Gastroesophageal sphincter (tissue), 3 donors: ENCODE measurements around the gene CALML5.
A peak's percentile ranks its signal among the peaks of the same experiment; 100 is the strongest.

Source experiments
- EP300 ChIP-seq: sonication (generic); formaldehyde crosslinking; IDR thresholded peaks from one replicate; pipeline ENCODE4 v1.6.1; 2017; ENCODE audit warnings: antibody characterized with exemption, mild to moderate bottlenecking
- POLR2A ChIP-seq, 2 donors: fragments of 450-650 bp; IDR thresholded peaks; one replicate each; pipeline ENCODE4 v1.6.1; 2017; ENCODE audit warnings: antibody characterized with exemption in 2 of 2, mild to moderate bottlenecking in 2 of 2, moderate library complexity in 1 of 2
- POLR2AphosphoS5 ChIP-seq: sonication (generic); formaldehyde crosslinking; IDR thresholded peaks from one replicate; pipeline ENCODE4 v1.6.1; 2017; ENCODE audit warnings: antibody characterized with exemption
- TF ChIP-seq, protein P1 (sequence below), 4 experiments: fragments of 200-600 bp in 2 of 4; fragments of 450-650 bp in 2 of 4; sonication (generic) in 1 of 4; IDR thresholded peaks; one replicate each; pipeline ENCODE4 v1.5.1; 2017 to 2019; ENCODE audit warnings: antibody characterized with exemption in 4 of 4, mild to moderate bottlenecking in 2 of 4, moderate library complexity in 2 of 4

- peak; percentile 49 for TF ChIP-seq POLR2AphosphoS5
- TF ChIP-seq, protein P1, sequence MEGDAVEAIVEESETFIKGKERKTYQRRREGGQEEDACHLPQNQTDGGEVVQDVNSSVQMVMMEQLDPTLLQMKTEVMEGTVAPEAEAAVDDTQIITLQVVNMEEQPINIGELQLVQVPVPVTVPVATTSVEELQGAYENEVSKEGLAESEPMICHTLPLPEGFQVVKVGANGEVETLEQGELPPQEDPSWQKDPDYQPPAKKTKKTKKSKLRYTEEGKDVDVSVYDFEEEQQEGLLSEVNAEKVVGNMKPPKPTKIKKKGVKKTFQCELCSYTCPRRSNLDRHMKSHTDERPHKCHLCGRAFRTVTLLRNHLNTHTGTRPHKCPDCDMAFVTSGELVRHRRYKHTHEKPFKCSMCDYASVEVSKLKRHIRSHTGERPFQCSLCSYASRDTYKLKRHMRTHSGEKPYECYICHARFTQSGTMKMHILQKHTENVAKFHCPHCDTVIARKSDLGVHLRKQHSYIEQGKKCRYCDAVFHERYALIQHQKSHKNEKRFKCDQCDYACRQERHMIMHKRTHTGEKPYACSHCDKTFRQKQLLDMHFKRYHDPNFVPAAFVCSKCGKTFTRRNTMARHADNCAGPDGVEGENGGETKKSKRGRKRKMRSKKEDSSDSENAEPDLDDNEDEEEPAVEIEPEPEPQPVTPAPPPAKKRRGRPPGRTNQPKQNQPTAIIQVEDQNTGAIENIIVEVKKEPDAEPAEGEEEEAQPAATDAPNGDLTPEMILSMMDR (IDR thresholded peaks at IDR 0.05): no peak
- TF ChIP-seq EP300: no peak
- TF ChIP-seq POLR2A (IDR thresholded peaks at IDR 0.05): no peak
Measured at GRCh38 chr10:5534880-5535856, 35.8 kb upstream of the CALML5 start.
